Femur (tissue), 1 donor: ENCODE measurements around the gene MAP1LC3B.
A peak's percentile ranks its signal among the peaks of the same experiment; 100 is the strongest.
"Not testable (repeated sequence)": the region's sequence is repeated elsewhere in the genome, so short reads cannot be mapped to it uniquely, and the experiment has no call there.

Experiments
- DNase-seq: peaks from one replicate; pipeline ENCODE4 v3.0.0-alpha.2; 2017

MAP1LC3B gene

GRCh38 chr16:87383505-87384161 lies 8.5 kb upstream of the MAP1LC3B start, which contains the start of gene FBXO31:
TSS of gene FBXO31 (minus strand) at chr16:87383776. CDS start at chr16:87383744, 32 bp downstream.
- peak; percentile 95 for DNase-seq

GRCh38 chr16:87384162-87384874 lies 7.8 kb upstream of the MAP1LC3B start:
- no peak for DNase-seq

GRCh38 chr16:87384875-87385167 lies 7.3 kb upstream of the MAP1LC3B start:
- DNase-seq = peak; percentile 40

GRCh38 chr16:87387942-87388817 lies 4.0 kb upstream of the MAP1LC3B start:
- DNase-seq = peak; percentile 96

GRCh38 chr16:87388818-87389134 lies 3.4 kb upstream of the MAP1LC3B start:
- no peak for DNase-seq

GRCh38 chr16:87389245-87389644 lies 2.9 kb upstream of the MAP1LC3B start:
- no peak for DNase-seq

- not testable (repeated sequence) for DNase-seq
Observed at GRCh38 chr16:87389914-87390313, 2.2 kb upstream of the MAP1LC3B start.

- no peak for DNase-seq
Observed at GRCh38 chr16:87390641-87391323, 1.4 kb upstream of the MAP1LC3B start.

- peak; percentile 70 for DNase-seq
Observed at GRCh38 chr16:87391324-87391949, 699 bp upstream of the MAP1LC3B start.

- DNase-seq = peak; percentile 67
Observed at GRCh38 chr16:87392821-87393679, 914 bp downstream of the MAP1LC3B start.

- DNase-seq = no peak
Observed at GRCh38 chr16:87393680-87394055, 1.5 kb downstream of the MAP1LC3B start.

GRCh38 chr16:87395181-87395842 lies 3.2 kb downstream of the MAP1LC3B start:
- no peak for DNase-seq

- DNase-seq = no peak
Observed at GRCh38 chr16:87404764-87405625, 12.9 kb downstream of the MAP1LC3B start.

- no peak for DNase-seq
Observed at GRCh38 chr16:87406495-87407088, 14.5 kb downstream of the MAP1LC3B start.

GRCh38 chr16:87407511-87408112 lies 15.5 kb downstream of the MAP1LC3B start:
- peak; percentile 61 for DNase-seq

- DNase-seq = no peak
Observed at GRCh38 chr16:87409153-87409552, 17.0 kb downstream of the MAP1LC3B start.

GRCh38 chr16:87409781-87410180 lies 17.6 kb downstream of the MAP1LC3B start:
- DNase-seq = no peak

- DNase-seq = no peak
Observed at GRCh38 chr16:87410530-87410929, 18.4 kb downstream of the MAP1LC3B start.

- DNase-seq = no peak
Observed at GRCh38 chr16:87410968-87411367, 18.8 kb downstream of the MAP1LC3B start.
